Epithelial cell of proximal tubule (primary cell): ENCODE measurements around the gene EXOC8. TPM values are rescaled to one million over a fixed set of nuclear protein-coding genes. Genes with fewer than 3 reads are reported as not detected.
A peak's percentile ranks its signal among the peaks of the same experiment; 100 is the strongest.

Experiments
- DNase-seq: peaks from one replicate; pipeline ENCODE4 v3.0.0-alpha.2; 2011; ENCODE audit warnings: low read depth
- H3K4me3 ChIP-seq: 2 replicates; pipeline ENCODE4 v1.5.1; 2011; ENCODE audit warnings: low read depth, mild to moderate bottlenecking, low read length
- total RNA-seq: library from RNA; depleted of rRNA; stranded (reverse); fragments of >200 nt; gene quantifications from 2 replicates; pipeline ENCODE4 v1.2.3, GENCODE V29; 2015
- TF ChIP-seq, protein P1 (sequence below): conservative IDR thresholded peaks from 2 replicates; pipeline ENCODE4 v1.5.1; 2012; ENCODE audit warnings: low read depth, mild to moderate bottlenecking, low read length

The EXOC8 gene
- total RNA-seq, 1 donor from 2014 or later: 8.1 TPM

GRCh38 chr1:231326248-231326647 lies 11.4 kb downstream of the EXOC8 start:
- TF ChIP-seq, protein P1, sequence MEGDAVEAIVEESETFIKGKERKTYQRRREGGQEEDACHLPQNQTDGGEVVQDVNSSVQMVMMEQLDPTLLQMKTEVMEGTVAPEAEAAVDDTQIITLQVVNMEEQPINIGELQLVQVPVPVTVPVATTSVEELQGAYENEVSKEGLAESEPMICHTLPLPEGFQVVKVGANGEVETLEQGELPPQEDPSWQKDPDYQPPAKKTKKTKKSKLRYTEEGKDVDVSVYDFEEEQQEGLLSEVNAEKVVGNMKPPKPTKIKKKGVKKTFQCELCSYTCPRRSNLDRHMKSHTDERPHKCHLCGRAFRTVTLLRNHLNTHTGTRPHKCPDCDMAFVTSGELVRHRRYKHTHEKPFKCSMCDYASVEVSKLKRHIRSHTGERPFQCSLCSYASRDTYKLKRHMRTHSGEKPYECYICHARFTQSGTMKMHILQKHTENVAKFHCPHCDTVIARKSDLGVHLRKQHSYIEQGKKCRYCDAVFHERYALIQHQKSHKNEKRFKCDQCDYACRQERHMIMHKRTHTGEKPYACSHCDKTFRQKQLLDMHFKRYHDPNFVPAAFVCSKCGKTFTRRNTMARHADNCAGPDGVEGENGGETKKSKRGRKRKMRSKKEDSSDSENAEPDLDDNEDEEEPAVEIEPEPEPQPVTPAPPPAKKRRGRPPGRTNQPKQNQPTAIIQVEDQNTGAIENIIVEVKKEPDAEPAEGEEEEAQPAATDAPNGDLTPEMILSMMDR: no peak

DNA sequence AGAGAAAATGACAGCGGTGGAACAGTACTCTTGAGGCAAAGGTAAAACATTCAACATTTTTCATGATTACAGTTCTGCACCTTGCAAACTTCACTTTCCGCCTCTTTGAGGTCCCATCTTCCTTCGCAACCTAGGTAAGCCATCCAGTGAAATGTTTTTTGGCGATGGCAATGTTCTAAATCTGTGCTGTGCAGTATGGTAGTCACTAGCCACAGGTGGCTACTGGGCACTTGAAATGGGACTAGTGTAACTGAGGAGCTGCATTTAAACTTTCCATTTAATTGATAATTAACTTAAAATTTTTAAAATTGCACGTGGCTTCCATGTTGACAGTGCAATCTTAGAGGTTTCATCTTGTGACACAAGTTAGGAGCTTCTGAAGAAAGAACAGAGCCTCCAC lies 13.0 kb downstream of the EXOC8 start:
- DNase-seq: no peak
- H3K4me3 ChIP-seq: no peak overlapping the region
- TF ChIP-seq, protein P1: no peak

More at GRCh38 chr1:231326248-231326647, 11.4 kb downstream of the EXOC8 start:
- H3K4me3 ChIP-seq: no peak overlapping the region
- no peak for DNase-seq

GRCh38 chr1:231322880-231323530 lies 14.6 kb downstream of the EXOC8 start:
- TF ChIP-seq, protein P1: peak; percentile 20
- H3K4me3 ChIP-seq: no peak overlapping the region
- no peak for DNase-seq

DNA sequence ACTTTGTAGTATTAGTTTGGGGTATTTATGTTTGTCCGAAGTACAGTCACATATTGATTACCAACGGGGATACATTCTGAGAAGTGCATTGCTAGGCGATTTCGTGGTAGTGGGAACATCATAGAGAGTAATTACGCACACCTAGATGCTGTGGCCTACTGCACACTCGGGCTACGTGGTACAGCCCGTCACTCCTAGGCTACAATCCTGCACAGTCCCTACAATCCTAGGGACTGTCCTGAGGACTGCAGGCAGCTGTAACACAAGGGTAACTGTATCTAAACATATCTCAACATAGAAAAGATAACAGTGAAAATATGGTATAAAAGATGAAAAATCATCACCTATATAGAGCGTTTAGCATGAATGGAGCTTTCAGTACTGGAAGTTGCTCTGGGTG lies 18.6 kb downstream of the EXOC8 start:
- DNase-seq: no peak
- H3K4me3 ChIP-seq: no peak overlapping the region
- TF ChIP-seq, protein P1: no peak

DNA sequence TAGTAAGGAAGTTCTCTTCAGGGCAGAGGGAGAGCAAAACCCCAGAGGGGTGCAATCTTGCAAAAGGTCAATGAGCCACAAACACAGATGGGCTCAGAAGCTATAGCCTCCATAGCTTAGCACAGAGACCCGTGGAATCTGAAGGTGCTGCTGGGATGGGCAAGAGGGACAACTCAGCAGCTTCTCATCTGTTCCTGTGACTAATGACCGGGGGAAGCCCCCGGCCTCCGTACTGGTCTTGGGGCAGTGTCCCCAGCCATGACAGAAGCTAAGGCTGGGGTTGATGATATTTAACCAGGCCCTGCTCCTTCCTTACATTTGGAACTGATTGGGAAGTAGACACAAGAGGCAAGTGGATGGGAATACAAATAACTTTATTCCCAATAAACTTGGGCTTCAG lies 19.1 kb downstream of the EXOC8 start:
- no peak for DNase-seq
- H3K4me3 ChIP-seq: no peak overlapping the region
- TF ChIP-seq, protein P1: no peak

DNA sequence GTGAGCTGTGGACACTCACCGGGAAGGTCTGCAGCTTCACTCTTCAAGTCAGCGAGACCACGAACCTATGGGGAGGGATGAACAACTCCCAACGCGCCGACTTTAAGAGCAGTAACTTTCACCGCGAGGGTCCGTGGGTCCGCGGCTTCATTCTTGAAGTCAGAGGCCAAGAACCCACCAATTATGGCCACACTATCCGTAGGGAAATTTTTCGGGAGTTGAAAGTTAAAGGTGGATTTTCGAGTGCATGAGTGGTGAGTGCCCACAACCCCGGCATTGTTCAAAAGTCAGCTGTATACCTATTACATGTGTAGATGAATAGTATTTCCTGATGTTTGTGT lies 19.7 kb downstream of the EXOC8 start:
- DNase-seq: no peak
- H3K4me3 ChIP-seq: no peak overlapping the region
- TF ChIP-seq, protein P1: no peak

GRCh38 chr1:231317306-231318014 lies 20.2 kb downstream of the EXOC8 start:
- TF ChIP-seq, protein P1: no peak

More at GRCh38 chr1:231317306-231318014, 20.2 kb downstream of the EXOC8 start:
- no peak for DNase-seq
- H3K4me3 ChIP-seq: no peak overlapping the region
